Endothelial cell of umbilical vein (primary cell): Measurements from ENCODE around the gene CAMTA1. TPM values are rescaled to one million over a fixed set of nuclear protein-coding genes. Genes with fewer than 3 reads are reported as not detected.

ENCODE experiments used
- BruUV-seq: library from RNA; stranded (reverse); fragments of 400-500 nt; replicated peaks from 2 replicates; lab custom pipeline; 2021; lab: Mats Ljungman, UMichigan
- CTCF ChIA-PET: fragments of 300-600, 350-600 bp; sonication (Branson Sonifier 250); formaldehyde crosslinking; loops from one replicate; lab custom pipeline; 2021; ENCODE audit warnings: antibody characterized with exemption, inconsistent platforms; lab: Charles Lee
- POLR2A ChIA-PET: fragments of 300-600, 350-600 bp; sonication (Branson Sonifier 250); formaldehyde crosslinking; loops from one replicate; lab custom pipeline; 2021; ENCODE audit warnings: antibody characterized with exemption, inconsistent platforms; lab: Charles Lee
- DNase-seq: peaks from one replicate; pipeline ENCODE4 v3.0.0-alpha.2; 2011; ENCODE audit warnings: low read depth, low spot score
- FAIRE-seq: peaks from 2 replicates; lab custom pipeline; 2011; peaks lifted over from hg19 to GRCh38; lab: Jason Lieb, UNC
- H2AFZ ChIP-seq: 2 replicates; pipeline ENCODE4 v1.6.0; 2012; ENCODE audit warnings: low read depth, low read length, control low read depth, inconsistent platforms
- H3K27ac ChIP-seq: 2 replicates; pipeline ENCODE4 v1.5.1; 2011; ENCODE audit warnings: low read depth, mild to moderate bottlenecking, control low read depth, low read length, moderate library complexity; ENCODE audit not compliant: insufficient read depth
- H3K27me3 ChIP-seq, 2 experiments: 2 replicates each; pipeline versions ENCODE4 v1.6.0 to v1.6.1; 2011; ENCODE audit warnings: low read length in 2 of 2, mixed read lengths in 1 of 2; ENCODE audit not compliant: control insufficient read depth in 2 of 2, insufficient read depth in 2 of 2
- H3K36me3 ChIP-seq, 2 experiments: 2 replicates in 1 of 2; 3 replicates in 1 of 2; pipeline ENCODE4 v1.5.1; 2011; ENCODE audit warnings: low read length in 2 of 2, mild to moderate bottlenecking in 1 of 2, moderate library complexity in 1 of 2; ENCODE audit not compliant: control insufficient read depth in 2 of 2, insufficient read depth in 2 of 2; ENCODE audit errors: extremely low read depth in 1 of 2
- H3K4me1 ChIP-seq: 3 replicates; pipeline ENCODE4 v1.5.1; 2011; ENCODE audit warnings: mild to moderate bottlenecking, low read length; ENCODE audit not compliant: control insufficient read depth, insufficient read depth; ENCODE audit errors: extremely low read depth
- H3K4me2 ChIP-seq: 2 replicates; pipeline ENCODE4 v1.6.1; 2011; ENCODE audit warnings: low read length, control low read depth, mixed read lengths; ENCODE audit not compliant: insufficient read depth
- H3K4me3 ChIP-seq, 3 experiments: fragments of 200-600 bp in 1 of 3; sonication (generic), shearing (Covaris generic) in 1 of 3; replicated peaks in 1 of 3; 2 replicates each; pipeline ENCODE4 v1.5.1; 2011 to 2016; ENCODE audit warnings: control low read depth in 3 of 3, low read length in 3 of 3, mild to moderate bottlenecking in 2 of 3, inconsistent platforms in 1 of 3, low read depth in 1 of 3, moderate library complexity in 1 of 3; ENCODE audit not compliant: insufficient read depth in 1 of 3
- H3K79me2 ChIP-seq: 2 replicates; pipeline ENCODE4 v1.6.0; 2012; ENCODE audit warnings: low read length, inconsistent platforms; ENCODE audit not compliant: control insufficient read depth, insufficient read depth
- H3K9ac ChIP-seq: replicated peaks from 2 replicates; pipeline ENCODE3; 2011; ENCODE audit warnings: low read length, control low read depth; ENCODE audit not compliant: insufficient read depth; ENCODE audit errors: extremely low read depth
- H3K9me1 ChIP-seq: replicated peaks from 3 replicates; pipeline ENCODE4 v1.6.0; 2011; ENCODE audit warnings: mild to moderate bottlenecking, low read length; ENCODE audit not compliant: control insufficient read depth, insufficient read depth; ENCODE audit errors: extremely low read depth
- H3K9me3 ChIP-seq: replicated peaks from 2 replicates; pipeline ENCODE4 v1.5.1; 2012; ENCODE audit warnings: low read length, inconsistent platforms; ENCODE audit not compliant: control insufficient read depth, insufficient read depth
- H4K20me1 ChIP-seq: replicated peaks from 2 replicates; pipeline ENCODE3; 2011; ENCODE audit warnings: mild to moderate bottlenecking, low read length; ENCODE audit not compliant: control insufficient read depth, insufficient read depth; ENCODE audit errors: extremely low read depth
- EZH2 ChIP-seq: IDR thresholded peaks from 2 replicates; pipeline ENCODE4 v1.6.1; 2012; ENCODE audit warnings: borderline replicate concordance, low read depth, mild to moderate bottlenecking, moderate library complexity, low read length, inconsistent platforms; ENCODE audit not compliant: severe bottlenecking
- FOS ChIP-seq: IDR thresholded peaks from 2 replicates; pipeline ENCODE4 v1.6.1; 2011; ENCODE audit warnings: mild to moderate bottlenecking, low read length, moderate library complexity, borderline replicate concordance; ENCODE audit not compliant: insufficient read depth
- GATA2 ChIP-seq: IDR thresholded peaks from 2 replicates; pipeline ENCODE4 v1.7.0; 2011; ENCODE audit warnings: low read depth, mild to moderate bottlenecking, moderate library complexity, mixed read lengths, low read length; ENCODE audit not compliant: insufficient read length, insufficient read depth
- JUN ChIP-seq: IDR thresholded peaks from 2 replicates; pipeline ENCODE4 v1.6.1; 2011; ENCODE audit warnings: borderline replicate concordance, low read depth; ENCODE audit not compliant: insufficient read length, insufficient read depth
- MAX ChIP-seq: IDR thresholded peaks from 2 replicates; pipeline ENCODE4 v1.6.1; 2011; ENCODE audit not compliant: insufficient read depth, insufficient read length
- MYC ChIP-seq: IDR thresholded peaks from one replicate; pipeline ENCODE4 v1.6.1; 2011; ENCODE audit warnings: mild to moderate bottlenecking, low read depth, low read length
- POLR2A ChIP-seq: IDR thresholded peaks from 2 replicates; pipeline ENCODE4 v1.6.1; 2012; ENCODE audit warnings: low read depth, mild to moderate bottlenecking, control low read depth, low read length
- POLR2AphosphoS5 ChIP-seq: IDR thresholded peaks from 2 replicates; pipeline ENCODE4 v1.6.1; 2012; ENCODE audit warnings: low read depth, mild to moderate bottlenecking, control low read depth, low read length, moderate library complexity; ENCODE audit not compliant: insufficient read depth
- dilution Hi-C: fragments of 300-500 bp; cut with MboI; formaldehyde crosslinking; loops from one replicate; pipeline ENCODE4 v1.15.0; 2019; ENCODE audit warnings: low sequenced_read_pairs; ENCODE audit not compliant: extremely low pct_ligation_motif_present
- intact Hi-C: fragments of 100-400 bp; cut with micrococcal nuclease; formaldehyde crosslinking; loops from one replicate; pipeline ENCODE4 v1.10.0; 2022
- polyA plus RNA-seq, 4 experiments: library from polyadenylated mRNA; depleted of rRNA in 3 of 4; stranded (reverse) in 3 of 4; unstranded in 1 of 4; fragments of >200 nt; gene quantifications; 2 replicates each; pipeline versions ENCODE4 v1.2.1 to v1.2.3, GENCODE V29; 2011 to 2012; ENCODE audit warnings: missing spikeins in 1 of 4
- total RNA-seq: library from RNA; stranded (reverse); gene quantifications from 2 replicates; pipeline ENCODE4 v1.2.3, GENCODE V29; 2021
- TF ChIP-seq, protein P1 (sequence below), 2 donors: IDR thresholded peaks; 1 replicate in 1 of 2; 2 replicates in 1 of 2; pipeline ENCODE4 v1.5.1; 2011; ENCODE audit warnings: low read length in 2 of 2, mild to moderate bottlenecking in 2 of 2, moderate library complexity in 2 of 2, control low read depth in 1 of 2, inconsistent platforms in 1 of 2, low read depth in 1 of 2; ENCODE audit not compliant: insufficient read depth in 1 of 2; ENCODE audit errors: extremely low read depth in 1 of 2

The CAMTA1 gene
- total and polyA plus RNA-seq, 2 donors (not counting 3 experiments of a cell fraction or from before 2014, with no cell fraction given) = 50.8 to 92.7 TPM

DNA sequence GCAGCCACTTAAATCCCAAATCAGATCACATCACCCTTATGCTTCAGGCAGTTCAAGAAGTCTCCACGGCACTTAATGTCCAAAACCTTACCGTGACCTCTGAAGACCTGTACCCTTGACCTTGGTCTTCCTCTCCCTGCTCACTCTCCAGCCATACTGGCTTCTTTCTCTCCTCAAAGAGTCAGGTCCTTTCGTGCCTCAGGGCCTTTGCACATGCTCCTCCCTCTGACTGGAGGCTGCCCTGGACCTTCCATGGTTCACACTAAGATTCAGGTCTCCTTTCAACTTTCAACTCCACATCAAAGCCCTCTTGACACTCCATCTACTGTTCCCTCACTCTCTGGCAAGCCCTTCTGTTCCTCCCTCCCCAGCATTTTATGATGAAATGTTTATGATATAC lies 695.9 kb downstream of the CAMTA1 start:
- Histone ChIP-seq H3K9ac (no peak overlapping the region), H3K79me2 (no peaks in the 10 kb centered on the region), H3K9me1 (no peaks in the 10 kb centered on the region), H3K27me3 (no peaks in the 10 kb centered on the region), H3K36me3 (no peaks in the 10 kb centered on the region), H3K9me3 (no peaks in the 10 kb centered on the region), H4K20me1 (no peaks in the 10 kb centered on the region), H3K4me1 (no peaks in the 10 kb centered on the region), H3K4me3 (no peak overlapping the region), H3K4me2 (no peak overlapping the region), H3K27ac (no peak overlapping the region), H2AFZ (no peak overlapping the region)
- FAIRE-seq (no peak), DNase-seq (no peak)
- BruUV-seq = no TSS peak
- intact Hi-C loops = no loop called here
- TF ChIP-seq POLR2A = no peak
- no peak for TF ChIP-seq GATA2
- TF ChIP-seq JUN = no peak
- no peak for TF ChIP-seq EZH2
- dilution Hi-C loops = no loop called here
- CTCF ChIA-PET = no interaction called here
- POLR2A ChIA-PET = no interaction called here

DNA sequence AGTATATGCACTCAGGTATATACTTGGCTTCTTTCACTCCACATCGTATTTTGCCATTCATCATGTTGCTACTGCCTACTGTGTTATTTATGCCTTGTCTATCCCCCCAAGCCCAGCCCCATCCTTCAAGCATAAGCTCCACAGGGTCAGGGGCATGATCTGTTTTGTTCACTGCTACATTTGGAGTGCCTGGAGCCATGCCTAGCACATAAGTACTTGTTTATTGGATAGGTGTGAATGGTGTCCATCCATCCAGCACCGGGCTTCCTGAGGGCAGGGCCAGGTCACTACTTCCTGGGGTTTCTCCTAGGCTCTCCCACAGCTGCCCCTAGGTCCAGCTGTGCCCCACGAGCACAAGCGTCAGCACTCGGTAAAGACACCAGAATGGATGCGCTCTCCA lies 696.8 kb downstream of the CAMTA1 start:
- Histone ChIP-seq H3K4me1 (no peaks in the 10 kb centered on the region), H3K27ac (no peak overlapping the region), H3K9me1 (no peaks in the 10 kb centered on the region), H3K9me3 (no peaks in the 10 kb centered on the region), H2AFZ (no peak overlapping the region), H3K27me3 (no peaks in the 10 kb centered on the region), H3K4me2 (no peak overlapping the region), H3K4me3 (no peak overlapping the region), H3K9ac (no peak overlapping the region), H4K20me1 (no peaks in the 10 kb centered on the region), H3K79me2 (no peaks in the 10 kb centered on the region), H3K36me3 (no peaks in the 10 kb centered on the region)
- TF ChIP-seq, protein P1, sequence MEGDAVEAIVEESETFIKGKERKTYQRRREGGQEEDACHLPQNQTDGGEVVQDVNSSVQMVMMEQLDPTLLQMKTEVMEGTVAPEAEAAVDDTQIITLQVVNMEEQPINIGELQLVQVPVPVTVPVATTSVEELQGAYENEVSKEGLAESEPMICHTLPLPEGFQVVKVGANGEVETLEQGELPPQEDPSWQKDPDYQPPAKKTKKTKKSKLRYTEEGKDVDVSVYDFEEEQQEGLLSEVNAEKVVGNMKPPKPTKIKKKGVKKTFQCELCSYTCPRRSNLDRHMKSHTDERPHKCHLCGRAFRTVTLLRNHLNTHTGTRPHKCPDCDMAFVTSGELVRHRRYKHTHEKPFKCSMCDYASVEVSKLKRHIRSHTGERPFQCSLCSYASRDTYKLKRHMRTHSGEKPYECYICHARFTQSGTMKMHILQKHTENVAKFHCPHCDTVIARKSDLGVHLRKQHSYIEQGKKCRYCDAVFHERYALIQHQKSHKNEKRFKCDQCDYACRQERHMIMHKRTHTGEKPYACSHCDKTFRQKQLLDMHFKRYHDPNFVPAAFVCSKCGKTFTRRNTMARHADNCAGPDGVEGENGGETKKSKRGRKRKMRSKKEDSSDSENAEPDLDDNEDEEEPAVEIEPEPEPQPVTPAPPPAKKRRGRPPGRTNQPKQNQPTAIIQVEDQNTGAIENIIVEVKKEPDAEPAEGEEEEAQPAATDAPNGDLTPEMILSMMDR (IDR thresholded peaks at IDR 0.05; ENCODE audit: extremely low read depth in 1 of 2, insufficient read depth in 1 of 2, low read depth in 1 of 2, low read length in 2 of 2) = no peak
- TF ChIP-seq EZH2 (no peak), MYC (no peak), JUN (no peak), POLR2AphosphoS5 (no peak), GATA2 (no peak), MAX (no peak), FOS (no peak), POLR2A (no peak)
- ChIA-PET CTCF (interaction anchor here (1.9 kb wide), 1 partner anchor 24 kb away, joined by 4 read pairs; no protein-coding TSS in a partner anchor), POLR2A (no interaction called here)
- DNase-seq (no peak), FAIRE-seq (no peak)
- intact Hi-C loops (no loop called here), dilution Hi-C loops (no loop called here)
- BruUV-seq = no TSS peak
